HAP-1 (cell line): ENCODE results near the gene CEP85.
A peak's percentile ranks its signal among the peaks of the same experiment; 100 is the strongest.

Experiments used
- DNase-seq, 2 experiments: peaks; one replicate each; pipeline ENCODE4 v3.0.0-alpha.2; 2016 to 2020; ENCODE audit warnings: low spot score in 2 of 2
- H3K27me3 ChIP-seq: fragments of 250-450 bp; sonication (Bioruptor Pico); 2 replicates; pipeline ENCODE4 v1.5.1; 2020; ENCODE audit warnings: low read depth, mild to moderate bottlenecking, moderate library complexity
- H3K36me3 ChIP-seq: fragments of 250-450 bp; sonication (Bioruptor Pico); replicated peaks from 2 replicates; pipeline ENCODE4 v1.5.1; 2020; ENCODE audit warnings: mild to moderate bottlenecking
- H3K4me1 ChIP-seq: fragments of 250-450 bp; sonication (Bioruptor Pico); 2 replicates; pipeline ENCODE4 v1.5.1; 2020; ENCODE audit warnings: mild to moderate bottlenecking
- H3K4me3 ChIP-seq: fragments of 250-450 bp; sonication (Bioruptor Pico); 2 replicates; pipeline ENCODE4 v1.5.1; 2020; ENCODE audit warnings: mild to moderate bottlenecking, moderate library complexity
- H3K9me3 ChIP-seq: fragments of 250-450 bp; sonication (Bioruptor Pico); 2 replicates; pipeline ENCODE4 v1.5.1; 2020; ENCODE audit warnings: mild to moderate bottlenecking, moderate library complexity
- in situ Hi-C: fragments of 300-500 bp; cut with MboI; formaldehyde crosslinking; loops from 3 replicates; pipeline ENCODE4 v1.14.3; 2020; ENCODE audit warnings: low sequenced_read_pairs, inconsistent platforms, mixed read lengths

CEP85 gene

GRCh38 chr1:26239936-26240335, 5.9 kb downstream of the CEP85 start:
- H3K4me1 ChIP-seq, result peaks cover 48% of the 10 kb centered on the region
- H3K36me3 ChIP-seq, result peaks cover 16% of the 10 kb centered on the region
- in situ Hi-C loops, result no loop called here

GRCh38 chr1:26252718-26253117, 18.7 kb downstream of the CEP85 start:
- no peaks in the 10 kb centered on the region for H3K27me3 ChIP-seq
- peaks cover 70% of the 10 kb centered on the region for H3K36me3 ChIP-seq
- DNase-seq, result no peak
- no peak overlapping the region for H3K4me3 ChIP-seq
- 0 out of 2 replicates have a peak, but pooled peaks cover 3% of the 10 kb centered on the region for H3K9me3 ChIP-seq
- in situ Hi-C loops, result no loop called here
- H3K4me1 ChIP-seq, result no peaks in the 10 kb centered on the region

More at GRCh38 chr1:26239936-26240335, 5.9 kb downstream of the CEP85 start:
- DNase-seq, result peak; percentile 43 to 69
- Histone ChIP-seq H3K4me3 (no peak overlapping the region), H3K27me3 (no peaks in the 10 kb centered on the region), H3K9me3 (no peaks in the 10 kb centered on the region)

DNA sequence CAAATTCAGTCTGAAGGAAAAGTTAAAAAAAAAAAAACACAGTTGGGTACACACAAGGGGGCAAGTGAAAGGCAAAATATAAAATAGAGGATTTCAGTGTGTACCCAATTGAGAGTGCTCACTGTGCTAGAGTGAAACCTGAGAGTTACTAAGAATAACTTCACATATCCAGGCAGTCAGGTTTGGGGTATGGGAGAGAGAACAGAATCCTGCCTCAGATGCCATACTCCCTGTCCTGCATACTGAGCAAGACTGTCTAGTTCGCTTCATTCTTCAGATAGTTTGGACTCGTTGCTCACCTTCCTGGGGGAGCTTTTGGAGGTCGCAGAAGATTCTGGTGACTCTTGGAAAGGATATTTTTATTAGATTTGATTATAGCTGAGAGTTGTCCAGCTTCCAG, 20.4 kb downstream of the CEP85 start:
- DNase-seq, result no peak
- Histone ChIP-seq H3K27me3 (no peaks in the 10 kb centered on the region), H3K9me3 (0 out of 2 replicates have a peak, but pooled peaks cover 3% of the 10 kb centered on the region), H3K4me3 (no peak overlapping the region), H3K4me1 (no peaks in the 10 kb centered on the region), H3K36me3 (peaks cover 74% of the 10 kb centered on the region)
- in situ Hi-C loops, result no loop called here

DNA sequence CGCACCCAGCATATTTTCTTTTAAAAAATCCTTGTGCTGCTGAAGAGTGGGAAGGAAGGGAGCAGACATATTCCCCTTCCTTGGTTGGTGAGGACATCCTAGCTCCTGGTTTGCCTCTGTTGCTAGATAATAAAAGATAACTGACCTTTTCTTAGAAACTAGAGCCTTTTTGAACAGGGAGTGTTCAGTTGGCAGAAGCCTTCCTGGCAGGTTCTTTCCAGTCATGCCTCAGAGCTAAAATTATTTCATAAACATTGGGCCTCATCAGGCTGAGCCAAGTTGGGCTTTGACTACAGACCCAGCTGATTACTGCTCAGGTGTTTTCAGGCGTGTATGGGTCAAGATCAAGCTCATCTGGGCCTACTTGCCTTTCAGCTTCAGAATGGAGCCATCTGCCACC, 23.2 kb downstream of the CEP85 start:
- Histone ChIP-seq H3K4me3 (no peak overlapping the region), H3K9me3 (no peaks in the 10 kb centered on the region), H3K27me3 (no peaks in the 10 kb centered on the region), H3K4me1 (no peaks in the 10 kb centered on the region), H3K36me3 (peaks cover 84% of the 10 kb centered on the region)
- in situ Hi-C loops, result no loop called here
- DNase-seq, result no peak

DNA sequence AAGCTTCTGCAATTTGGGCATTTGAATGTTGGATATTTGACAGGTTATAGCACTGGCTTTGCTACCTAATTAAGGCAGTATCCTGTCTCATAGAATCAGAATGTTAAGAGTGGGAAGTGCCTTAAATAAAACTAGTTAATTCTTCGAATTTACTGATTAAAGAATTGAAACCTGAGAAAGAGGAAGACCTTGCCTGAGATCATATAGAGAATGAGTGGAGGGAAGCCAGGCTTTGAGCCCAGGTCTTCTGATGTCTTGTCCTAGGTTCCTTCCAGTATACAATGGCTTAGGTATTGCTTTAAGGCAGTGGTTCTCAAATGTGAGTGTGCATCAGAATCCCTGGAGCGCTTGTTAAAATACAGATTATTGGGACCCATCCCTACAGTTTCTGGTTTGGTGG, 25.0 kb downstream of the CEP85 start:
- in situ Hi-C loops, result no loop called here
- Histone ChIP-seq H3K4me1 (no peaks in the 10 kb centered on the region), H3K4me3 (no peak overlapping the region), H3K9me3 (no peaks in the 10 kb centered on the region), H3K27me3 (no peaks in the 10 kb centered on the region), H3K36me3 (peaks cover 86% of the 10 kb centered on the region)
- DNase-seq, result no peak

DNA sequence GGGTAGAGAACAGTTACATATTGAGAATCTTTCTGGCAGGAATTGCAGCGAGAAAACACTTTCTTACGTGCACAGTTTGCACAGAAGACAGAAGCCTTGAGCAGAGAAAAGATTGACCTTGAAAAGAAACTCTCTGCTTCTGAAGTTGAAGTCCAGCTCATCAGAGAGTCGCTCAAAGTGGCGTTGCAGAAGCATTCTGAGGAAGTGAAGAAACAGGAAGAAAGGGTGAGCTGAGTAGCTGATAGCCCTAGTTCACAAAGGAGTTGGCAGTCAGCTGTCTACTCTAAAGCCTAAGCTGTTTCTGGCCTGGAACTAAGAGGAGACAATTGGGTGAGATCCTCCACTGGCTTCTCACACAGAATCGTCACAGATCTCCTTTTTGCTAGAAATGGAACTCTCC, 25.6 kb downstream of the CEP85 start:
- no peak for DNase-seq
- Histone ChIP-seq H3K9me3 (no peaks in the 10 kb centered on the region), H3K27me3 (no peaks in the 10 kb centered on the region), H3K36me3 (peaks cover 88% of the 10 kb centered on the region), H3K4me3 (no peak overlapping the region), H3K4me1 (no peaks in the 10 kb centered on the region)
- in situ Hi-C loops, result no loop called here

DNA sequence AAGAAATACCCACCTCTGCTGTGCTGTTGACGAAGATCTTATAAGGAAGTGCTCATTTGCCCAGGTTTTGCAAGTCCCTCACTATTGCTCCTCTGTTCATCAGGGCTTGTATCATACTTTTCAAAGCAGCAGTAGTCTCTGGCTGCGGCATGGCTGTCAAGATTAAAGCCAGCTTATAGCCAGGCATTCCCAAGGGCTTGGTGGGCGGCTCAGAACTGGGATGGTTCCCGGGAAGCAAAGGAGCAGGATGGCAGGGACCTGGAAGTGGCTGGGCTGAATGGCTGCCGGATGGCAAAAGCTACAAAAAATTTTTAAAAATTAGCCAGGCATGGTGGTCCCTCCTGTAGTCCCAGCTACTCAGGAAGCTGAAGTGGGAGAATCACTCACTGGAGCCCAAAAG, 29.2 kb downstream of the CEP85 start:
- DNase-seq, result no peak
- in situ Hi-C loops, result no loop called here
- Histone ChIP-seq H3K4me3 (no peak overlapping the region), H3K27me3 (no peaks in the 10 kb centered on the region), H3K36me3 (peaks cover 86% of the 10 kb centered on the region), H3K4me1 (no peaks in the 10 kb centered on the region), H3K9me3 (no peaks in the 10 kb centered on the region)

GRCh38 chr1:26265405-26265804, 31.4 kb downstream of the CEP85 start:
- in situ Hi-C loops, result no loop called here
- Histone ChIP-seq H3K9me3 (no peaks in the 10 kb centered on the region), H3K4me1 (no peaks in the 10 kb centered on the region), H3K27me3 (no peaks in the 10 kb centered on the region), H3K4me3 (no peak overlapping the region), H3K36me3 (peaks cover 83% of the 10 kb centered on the region)
- DNase-seq, result no peak

DNA sequence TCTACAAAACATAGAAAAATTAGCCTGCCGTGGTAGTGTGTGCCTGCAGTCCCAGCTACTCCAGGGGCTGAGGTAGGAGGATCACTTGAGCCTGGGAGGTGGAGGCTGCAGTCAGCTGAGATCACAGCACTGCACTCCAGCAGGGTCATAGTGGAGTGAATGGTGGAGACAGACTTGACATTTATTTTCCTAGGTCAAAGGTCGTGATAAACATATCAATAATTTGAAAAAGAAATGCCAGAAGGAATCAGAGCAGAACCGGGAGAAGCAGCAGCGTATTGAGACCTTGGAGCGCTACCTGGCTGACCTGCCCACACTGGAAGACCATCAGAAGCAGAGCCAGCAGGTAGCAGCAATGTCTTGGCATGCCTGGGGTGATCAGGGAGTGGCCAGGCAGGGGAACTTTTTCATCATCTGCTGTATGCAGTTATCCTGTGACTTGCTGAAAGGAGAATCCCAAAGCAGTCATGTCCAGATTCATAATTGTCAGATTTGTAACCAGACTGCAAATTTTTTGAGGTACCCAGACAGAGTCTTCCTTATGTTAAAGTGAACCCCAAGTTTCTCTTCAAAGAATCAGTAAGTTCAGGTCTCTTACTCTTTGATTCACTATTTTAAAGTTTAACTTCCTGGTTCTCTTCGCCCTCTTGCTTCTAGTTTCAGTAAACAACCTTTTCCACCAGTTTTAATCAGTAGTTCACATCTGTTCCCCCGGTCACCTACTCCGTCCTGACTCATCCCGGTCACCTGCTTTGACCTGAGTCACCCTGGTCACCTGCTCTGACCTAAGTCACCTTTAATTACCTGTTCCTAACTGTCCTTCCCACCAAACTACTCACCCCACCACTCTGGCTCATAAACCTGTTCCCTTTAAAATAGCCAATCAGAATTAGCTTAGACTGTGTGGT, 34.5 kb downstream of the CEP85 start:
- no peak for DNase-seq
- no peaks in the 10 kb centered on the region for H3K4me1 ChIP-seq
- in situ Hi-C loops, result no loop called here
- no peaks in the 10 kb centered on the region for H3K9me3 ChIP-seq
- no peaks in the 10 kb centered on the region for H3K27me3 ChIP-seq
- no peak overlapping the region for H3K4me3 ChIP-seq
- peaks cover 84% of the 10 kb centered on the region for H3K36me3 ChIP-seq

- DNase-seq, result no peak
- Histone ChIP-seq H3K4me1 (no peaks in the 10 kb centered on the region), H3K9me3 (no peaks in the 10 kb centered on the region), H3K36me3 (peaks cover 84% of the 10 kb centered on the region), H3K4me3 (no peak overlapping the region), H3K27me3 (no peaks in the 10 kb centered on the region)
- in situ Hi-C loops, result no loop called here
These were observed 35.2 kb downstream of the CEP85 start for GRCh38 chr1:26269198-26269550.

DNA sequence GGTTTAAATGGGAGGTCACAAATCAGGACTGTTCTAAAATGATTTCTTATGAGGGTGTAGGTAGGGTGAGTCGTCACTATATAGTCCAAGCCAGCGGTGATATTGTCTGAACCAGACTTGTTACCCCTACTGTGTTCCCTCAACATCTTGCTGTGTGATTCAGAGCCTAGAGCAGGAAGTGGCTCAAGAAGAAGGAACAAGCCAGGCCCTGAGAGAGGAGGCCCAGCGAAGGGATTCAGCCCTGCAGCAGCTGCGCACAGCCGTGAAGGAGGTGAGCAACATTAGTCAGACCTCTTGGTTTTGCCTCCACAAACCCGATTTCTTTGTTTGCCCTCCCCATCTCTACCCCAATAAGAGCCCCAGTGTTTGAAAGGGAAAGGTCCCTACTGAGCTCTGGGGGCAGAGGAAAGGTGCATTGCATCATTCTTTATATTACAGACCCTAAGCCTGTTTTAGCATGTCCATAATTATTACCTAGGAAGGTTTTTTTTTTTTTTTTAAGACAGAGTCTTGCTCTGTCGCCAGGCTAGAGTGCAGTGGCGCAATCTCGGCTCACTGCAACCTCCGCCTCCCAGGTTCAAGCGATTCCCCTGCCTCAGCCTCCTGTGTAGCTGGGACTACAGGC, 40.9 kb downstream of the CEP85 start:
- in situ Hi-C loops, result no loop called here
- peaks cover 8% of the 10 kb centered on the region for H3K4me1 ChIP-seq

DNA sequence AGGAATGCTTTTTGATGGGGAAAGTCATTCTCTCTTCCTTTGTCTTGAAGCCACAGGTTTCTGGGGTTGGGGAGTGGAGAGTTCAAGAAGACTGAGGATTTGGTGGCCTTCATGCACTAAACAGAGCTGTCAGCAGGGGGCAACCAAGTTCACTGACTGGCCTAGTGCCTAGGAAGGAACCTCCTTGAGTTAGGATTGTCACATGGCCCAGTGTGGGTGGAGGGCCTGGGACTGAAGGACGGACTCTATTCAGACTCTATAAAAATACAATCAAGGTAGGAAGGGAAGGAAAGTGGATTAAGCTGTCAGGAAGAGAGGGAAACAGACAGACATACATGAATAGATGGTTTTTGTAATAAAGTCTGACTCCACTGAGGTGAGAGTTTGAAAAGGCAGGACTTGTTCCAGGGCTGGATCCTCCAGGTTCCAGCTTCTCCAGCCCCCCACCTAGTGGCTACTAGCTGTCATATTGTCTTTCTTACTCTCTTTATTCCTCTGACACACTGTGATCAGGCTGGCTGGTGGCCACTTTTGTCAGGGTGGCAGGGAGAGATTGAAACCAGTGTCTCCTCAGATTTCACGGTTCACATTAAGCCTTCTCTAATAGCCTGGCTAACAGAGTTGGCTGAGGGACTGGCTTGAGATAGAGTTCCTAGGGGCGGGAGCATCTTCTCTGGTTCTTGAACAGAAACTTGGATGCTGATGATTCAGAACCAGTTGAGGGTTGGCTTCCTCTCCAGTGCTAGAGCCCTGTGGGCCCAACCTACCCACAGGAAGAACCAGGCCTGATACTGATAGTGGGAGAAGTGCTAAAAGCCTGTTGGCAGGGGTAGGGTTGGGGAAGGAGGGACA, 41.8 kb downstream of the CEP85 start:
- H3K36me3 ChIP-seq, result peaks cover 77% of the 10 kb centered on the region
- H3K27me3 ChIP-seq, result no peaks in the 10 kb centered on the region
- in situ Hi-C loops, result no loop called here
- peaks cover 8% of the 10 kb centered on the region for H3K4me1 ChIP-seq
- no peaks in the 10 kb centered on the region for H3K9me3 ChIP-seq
- H3K4me3 ChIP-seq, result no peak overlapping the region
- DNase-seq, result peak; percentile 78 to 88

More for the DNA sequence above, 40.9 kb downstream of the CEP85 start:
- no peaks in the 10 kb centered on the region for H3K27me3 ChIP-seq
- no peak overlapping the region for H3K4me3 ChIP-seq
- DNase-seq, result no peak
- H3K9me3 ChIP-seq, result no peaks in the 10 kb centered on the region
- H3K36me3 ChIP-seq, result peaks cover 86% of the 10 kb centered on the region

DNA sequence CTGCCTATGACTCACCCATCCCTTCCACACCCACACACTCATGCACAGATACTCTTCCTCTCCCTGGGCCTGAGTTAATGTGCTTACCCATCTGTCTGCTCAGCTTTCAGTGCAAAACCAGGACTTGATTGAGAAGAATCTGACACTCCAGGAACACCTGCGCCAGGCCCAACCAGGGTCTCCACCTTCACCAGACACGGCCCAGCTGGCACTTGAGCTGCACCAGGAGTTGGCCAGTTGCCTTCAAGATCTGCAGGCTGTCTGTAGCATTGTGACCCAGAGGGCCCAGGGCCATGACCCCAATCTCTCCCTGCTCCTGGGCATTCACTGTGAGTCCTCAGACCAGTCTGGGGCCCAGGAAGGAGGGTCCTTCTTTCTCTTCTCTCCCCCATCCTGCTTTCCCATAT, 42.4 kb downstream of the CEP85 start:
- H3K9me3 ChIP-seq, result no peaks in the 10 kb centered on the region
- in situ Hi-C loops, result no loop called here
- DNase-seq, result no peak

GRCh38 chr1:26277261-26277661, 43.3 kb downstream of the CEP85 start:
- H3K9me3 ChIP-seq, result no peaks in the 10 kb centered on the region
- peaks cover 68% of the 10 kb centered on the region for H3K36me3 ChIP-seq
- no peak for DNase-seq
- H3K27me3 ChIP-seq, result no peaks in the 10 kb centered on the region
- H3K4me1 ChIP-seq, result peaks cover 8% of the 10 kb centered on the region
- H3K4me3 ChIP-seq, result no peak overlapping the region
- in situ Hi-C loops, result no loop called here

More for the DNA sequence above, 42.4 kb downstream of the CEP85 start:
- Histone ChIP-seq H3K4me1 (peaks cover 8% of the 10 kb centered on the region), H3K36me3 (peaks cover 74% of the 10 kb centered on the region), H3K4me3 (no peak overlapping the region), H3K27me3 (no peaks in the 10 kb centered on the region)
